Superior temporal gyrus (tissue), 1 donor: Measurements from ENCODE around the gene PLA2G3.
"Not testable (repeated sequence)": the region's sequence is repeated elsewhere in the genome, so short reads cannot be mapped to it uniquely, and the experiment has no call there.

Experiments used
- DNase-seq: peaks from one replicate; pipeline ENCODE4 v3.0.0-alpha.2; 2016; ENCODE audit errors: extremely low spot score

Gene PLA2G3, protein sequence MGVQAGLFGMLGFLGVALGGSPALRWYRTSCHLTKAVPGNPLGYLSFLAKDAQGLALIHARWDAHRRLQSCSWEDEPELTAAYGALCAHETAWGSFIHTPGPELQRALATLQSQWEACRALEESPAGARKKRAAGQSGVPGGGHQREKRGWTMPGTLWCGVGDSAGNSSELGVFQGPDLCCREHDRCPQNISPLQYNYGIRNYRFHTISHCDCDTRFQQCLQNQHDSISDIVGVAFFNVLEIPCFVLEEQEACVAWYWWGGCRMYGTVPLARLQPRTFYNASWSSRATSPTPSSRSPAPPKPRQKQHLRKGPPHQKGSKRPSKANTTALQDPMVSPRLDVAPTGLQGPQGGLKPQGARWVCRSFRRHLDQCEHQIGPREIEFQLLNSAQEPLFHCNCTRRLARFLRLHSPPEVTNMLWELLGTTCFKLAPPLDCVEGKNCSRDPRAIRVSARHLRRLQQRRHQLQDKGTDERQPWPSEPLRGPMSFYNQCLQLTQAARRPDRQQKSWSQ

DNA sequence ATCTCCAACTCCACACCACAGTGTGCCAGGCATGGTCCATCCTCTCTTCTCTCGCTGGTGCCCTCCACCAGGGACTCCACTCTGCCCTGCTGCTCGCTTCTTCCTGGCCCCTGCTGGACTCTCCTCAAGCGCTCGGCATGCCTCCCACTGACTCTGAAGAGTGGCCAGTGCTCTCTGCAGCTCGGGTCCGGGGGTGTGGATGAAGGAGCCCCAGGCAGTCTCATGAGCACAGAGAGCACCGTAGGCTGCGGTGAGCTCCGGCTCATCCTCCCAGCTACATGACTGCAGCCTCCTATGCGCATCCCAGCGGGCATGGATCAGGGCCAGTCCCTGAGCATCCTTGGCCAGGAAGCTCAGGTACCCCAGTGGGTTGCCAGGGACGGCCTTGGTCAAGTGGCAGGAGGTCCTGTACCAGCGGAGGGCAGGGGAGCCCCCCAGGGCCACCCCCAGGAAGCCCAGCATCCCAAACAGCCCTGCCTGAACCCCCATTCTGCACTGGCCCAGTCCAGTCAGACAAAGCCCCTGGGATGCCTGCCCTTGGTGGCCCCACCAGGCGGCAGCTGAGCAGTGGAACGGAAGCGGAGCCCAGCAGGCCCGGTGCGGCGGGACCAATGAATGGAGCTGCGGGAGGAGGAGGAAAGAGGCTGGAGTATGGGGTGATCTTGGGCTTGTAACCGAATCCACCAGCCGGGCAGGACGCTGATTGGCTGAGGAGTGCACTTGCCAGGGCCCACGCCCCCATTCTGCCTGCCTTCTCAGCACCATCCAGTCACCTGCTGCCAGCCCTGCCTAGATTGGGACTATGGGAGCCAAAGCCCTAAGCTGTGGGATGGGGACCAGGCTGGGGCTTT lies at the start of gene PLA2G3:
Gene PLA2G3 (minus strand): TSS at position 643 of the 851 bp plus-strand sequence. CDS start 154 bp downstream, at position 489.
- DNase-seq: no peak

DNA sequence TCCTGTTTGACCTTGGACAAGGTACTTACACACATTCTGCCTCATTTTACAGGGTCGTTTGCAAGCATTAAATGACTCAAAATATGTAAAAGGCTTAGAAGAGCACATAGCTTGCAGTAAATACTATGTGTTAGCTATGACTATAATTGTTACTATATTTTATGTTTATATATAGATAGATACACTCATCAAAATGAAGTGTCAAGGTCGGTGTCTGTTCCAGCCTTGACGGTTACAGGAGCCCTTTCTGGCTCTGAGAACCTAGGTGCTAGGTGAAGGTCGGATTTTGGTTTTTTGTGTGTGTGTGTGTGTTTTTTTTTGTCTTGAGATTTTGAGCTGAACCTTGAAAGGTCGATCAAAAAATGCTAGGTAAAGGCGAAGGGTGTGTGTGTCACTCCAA lies 47.3 kb upstream of the PLA2G3 start:
- DNase-seq: no peak

DNA sequence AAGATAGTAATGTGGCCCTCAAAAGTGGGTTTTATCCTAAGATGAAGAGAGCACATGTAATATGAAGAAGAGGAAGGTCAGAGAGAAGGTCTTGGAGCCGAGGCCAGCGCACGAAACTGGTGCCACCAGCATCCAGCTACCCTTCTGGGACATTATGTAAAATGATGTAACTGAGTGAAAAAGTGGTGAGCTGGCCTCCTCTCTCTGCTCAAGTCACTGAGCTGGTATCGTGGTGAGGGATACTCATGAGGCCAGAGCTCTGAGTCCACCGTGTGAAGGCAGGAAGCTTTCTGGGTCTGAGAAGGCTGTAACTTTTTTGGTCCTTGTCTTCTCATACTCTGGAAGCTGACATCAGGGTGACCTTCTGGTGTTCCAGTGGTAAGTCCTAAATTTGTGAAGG lies 44.7 kb upstream of the PLA2G3 start:
- DNase-seq: no peak

DNA sequence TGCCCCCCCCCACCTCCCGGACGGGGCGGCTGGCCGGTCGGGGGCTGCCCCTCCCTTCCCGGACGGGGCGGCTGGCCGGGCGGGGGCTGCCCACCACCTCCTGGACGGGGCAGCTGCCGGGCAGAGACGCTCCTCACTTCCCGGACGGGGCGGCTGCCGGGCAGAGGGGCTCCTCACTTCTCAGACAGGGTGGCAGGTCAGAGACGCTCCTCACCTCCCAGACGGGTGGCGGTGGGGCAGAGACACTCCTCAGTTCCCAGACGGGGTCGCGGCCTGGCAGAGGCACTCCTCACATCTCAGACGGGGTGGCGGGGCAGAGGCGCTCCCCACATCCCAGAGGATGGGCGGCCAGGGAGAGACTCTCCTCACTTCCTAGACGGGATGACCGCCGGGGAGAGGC lies 43.7 kb upstream of the PLA2G3 start:
- DNase-seq: no peak

DNA sequence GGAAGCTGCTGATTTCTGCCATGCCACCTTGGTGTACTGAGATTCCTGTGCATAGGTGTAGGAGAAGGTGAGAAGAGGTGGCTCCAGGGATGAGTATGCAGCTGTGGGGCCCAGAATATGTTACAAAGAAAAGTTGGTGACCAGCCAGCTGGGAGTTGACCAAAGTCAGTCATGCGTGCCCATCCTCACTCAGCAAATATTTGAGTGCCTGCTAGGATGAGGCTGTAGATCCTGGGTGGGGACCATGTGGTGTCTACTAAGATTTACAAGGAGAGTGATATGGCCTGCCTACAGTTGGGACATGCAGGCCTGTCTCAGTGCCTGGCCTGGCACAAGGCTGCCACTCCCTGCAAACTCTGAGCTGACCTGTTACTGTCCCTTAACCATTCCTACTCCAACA lies 39.0 kb upstream of the PLA2G3 start:
- no peak for DNase-seq

DNA sequence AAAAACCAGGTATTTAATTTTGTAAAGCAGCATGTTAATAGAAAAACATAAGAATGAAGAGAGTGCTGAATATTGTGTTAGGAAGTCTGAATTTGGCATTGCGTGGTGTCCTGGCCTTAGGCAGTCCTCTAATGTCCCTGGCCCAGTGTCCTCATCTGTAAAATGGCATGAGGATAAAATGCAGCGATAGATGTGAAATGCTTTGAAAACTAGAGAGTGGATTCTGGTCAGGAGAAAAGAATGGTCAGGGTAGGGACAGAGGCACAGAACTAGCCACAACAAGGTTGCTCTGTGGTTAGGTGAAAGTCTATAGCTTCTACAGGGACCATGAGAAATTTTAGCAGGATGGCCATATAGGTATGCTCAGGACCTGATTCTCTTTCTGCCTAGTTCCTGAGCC lies 38.6 kb upstream of the PLA2G3 start:
- no peak for DNase-seq

DNA sequence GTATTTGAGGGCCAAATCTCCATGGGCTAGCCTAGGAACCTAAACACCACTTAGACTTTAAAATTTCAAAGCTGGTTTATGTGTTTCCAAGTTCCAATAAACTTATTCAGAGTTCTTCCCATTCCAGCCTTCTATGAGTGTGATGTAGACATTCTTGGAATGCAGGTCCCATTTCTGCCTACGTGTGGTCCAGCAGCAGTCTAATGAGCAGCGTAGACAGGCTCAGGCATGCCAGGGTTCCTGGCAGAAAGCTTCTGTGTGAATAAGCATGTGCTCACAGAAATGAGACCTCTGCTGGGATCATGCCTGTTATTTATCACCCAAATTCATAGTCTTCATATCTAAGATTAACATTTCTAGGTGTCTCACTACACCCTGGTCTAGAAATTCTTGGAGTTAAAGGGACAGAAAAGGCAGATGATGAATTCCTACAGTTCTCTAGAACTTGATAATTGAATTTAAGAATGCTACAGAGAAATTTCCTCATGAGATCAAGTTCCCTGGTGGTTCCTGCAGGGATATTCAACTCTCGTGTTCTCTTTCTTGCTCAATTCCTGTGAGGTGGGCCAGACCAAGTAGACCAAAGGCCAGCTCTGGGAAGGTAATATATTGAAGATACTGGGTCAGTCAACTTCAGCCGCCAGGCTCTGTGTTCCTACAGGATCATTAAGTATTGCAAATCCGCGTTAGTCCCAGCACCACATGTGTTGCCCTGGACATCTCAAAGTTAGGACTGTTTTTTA lies 37.3 kb upstream of the PLA2G3 start:
- no peak for DNase-seq

DNA sequence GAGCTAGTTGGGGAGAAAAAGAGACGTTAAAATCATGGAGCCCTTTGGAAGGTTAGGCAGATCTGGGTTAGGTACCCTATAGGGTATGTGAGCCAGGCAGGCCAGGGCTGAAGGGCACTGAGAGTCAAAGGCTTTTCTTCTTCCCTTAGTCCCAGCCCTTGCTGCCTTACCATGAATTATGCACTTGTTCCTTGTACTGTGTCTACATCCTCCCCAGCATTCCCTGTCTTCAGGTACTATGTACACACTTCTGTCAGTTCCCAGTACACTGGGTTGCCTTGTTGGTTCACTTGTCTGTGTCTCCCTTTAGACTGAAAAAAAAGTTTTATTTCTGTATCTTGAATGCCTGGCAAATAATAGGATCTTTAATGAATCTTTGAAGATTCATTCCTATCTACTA lies 36.6 kb upstream of the PLA2G3 start:
- no peak for DNase-seq

DNA sequence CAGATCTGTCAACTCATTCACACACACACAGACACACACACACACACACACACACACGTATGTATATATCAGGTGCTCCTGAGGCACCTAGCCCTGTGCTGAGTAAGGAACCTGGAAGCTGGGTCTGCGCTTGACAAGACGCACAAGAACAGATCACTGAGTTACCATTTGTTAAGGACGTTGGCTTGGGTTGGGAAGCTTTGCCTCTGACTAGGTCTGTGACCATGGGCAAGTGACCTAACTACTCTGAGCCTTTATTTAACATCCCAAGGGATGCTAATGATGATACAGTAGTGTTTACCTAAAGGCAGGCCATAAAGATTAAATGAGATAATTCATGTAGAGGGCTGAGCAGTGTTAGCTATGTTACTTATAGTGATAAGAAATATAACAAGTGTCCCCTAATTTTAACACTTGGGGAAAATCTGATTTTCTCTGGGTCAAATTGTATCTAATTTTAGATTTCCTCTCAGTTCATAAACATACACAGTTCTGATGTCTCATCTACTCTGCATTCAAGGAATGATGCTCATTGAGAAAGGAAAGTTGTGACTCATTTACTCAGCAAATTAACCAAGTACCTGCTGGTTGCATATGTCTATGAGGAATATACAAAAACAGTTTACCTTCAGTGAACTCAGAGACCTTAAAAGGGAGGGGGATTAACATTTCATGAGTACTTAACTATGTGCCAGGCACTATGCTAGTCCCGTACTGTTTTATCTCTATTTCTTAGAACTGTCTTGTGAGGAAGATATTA lies 33.3 kb upstream of the PLA2G3 start:
- no peak for DNase-seq

DNA sequence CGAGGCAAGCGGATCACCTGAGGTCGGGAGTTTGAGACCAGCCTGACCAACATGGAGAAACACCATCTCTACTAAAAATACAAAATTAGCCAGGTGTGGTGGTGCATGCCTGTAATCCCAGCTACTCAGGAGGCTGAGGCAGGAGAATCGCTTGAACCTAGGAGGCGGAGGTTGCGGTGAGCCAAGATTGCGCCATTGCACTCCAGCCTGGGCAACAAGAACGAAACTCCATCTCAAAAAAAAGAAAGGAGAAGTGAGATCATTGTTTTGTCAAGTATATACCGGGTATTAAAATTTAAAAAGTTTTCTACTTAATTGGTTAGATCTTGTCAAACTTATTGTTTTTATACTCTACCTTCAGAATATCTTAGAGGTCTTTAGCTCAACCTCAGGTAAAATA lies 31.4 kb upstream of the PLA2G3 start:
- DNase-seq: not testable (repeated sequence)

DNA sequence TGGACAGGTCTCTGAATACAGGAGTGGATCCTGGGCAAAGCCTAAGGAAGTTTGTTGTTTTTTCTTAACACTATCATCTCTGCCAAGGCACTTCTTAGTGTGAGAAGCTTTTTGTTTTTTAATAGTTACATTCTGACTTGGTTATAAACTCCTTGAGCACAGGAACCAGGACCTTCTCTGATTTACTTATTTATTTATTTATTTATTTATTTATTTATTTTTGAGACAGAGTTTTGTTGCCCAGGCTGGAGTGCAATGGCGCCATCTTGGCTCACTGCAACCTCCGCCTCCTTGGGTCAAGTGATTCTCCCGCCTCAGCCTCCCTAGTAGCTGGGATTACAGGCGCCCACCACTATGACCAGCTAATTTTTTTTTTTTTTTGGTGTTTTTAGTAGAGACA lies 30.7 kb upstream of the PLA2G3 start:
- DNase-seq: no peak

DNA sequence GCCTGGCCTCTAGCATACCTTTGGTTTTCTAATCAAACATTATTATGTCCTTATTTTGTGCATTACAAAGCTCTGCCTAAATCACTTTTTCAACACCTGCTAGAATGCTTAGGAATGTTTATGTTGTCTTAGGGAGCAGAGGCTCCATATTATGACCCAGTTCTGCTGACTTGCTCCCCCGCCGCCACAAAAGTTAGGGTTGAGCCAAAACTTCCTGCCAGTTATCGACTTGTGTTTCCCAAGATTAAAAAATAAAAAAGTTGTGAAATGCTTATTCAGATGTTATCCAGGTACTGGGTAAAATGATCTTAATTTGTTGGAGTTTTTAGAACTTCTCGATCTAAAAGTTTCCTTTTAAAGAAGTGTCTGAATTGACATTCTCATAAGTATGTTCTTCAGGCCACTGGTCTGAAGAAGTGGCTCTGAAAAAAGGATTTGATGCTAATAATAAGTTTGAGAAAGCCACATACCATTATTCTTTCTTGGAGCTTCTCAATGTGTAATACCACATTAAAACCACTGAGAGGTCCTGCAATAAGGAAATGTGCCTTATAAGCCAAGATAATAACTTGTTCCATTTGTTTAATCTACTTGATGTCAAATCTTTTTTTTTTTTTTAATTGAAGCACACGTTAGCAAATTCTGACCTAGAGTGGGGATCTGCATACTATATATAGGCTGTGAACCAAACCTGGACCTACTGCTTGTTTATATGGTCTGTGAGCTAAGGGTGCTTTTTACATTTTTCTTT lies 21.9 kb upstream of the PLA2G3 start:
- DNase-seq: no peak

DNA sequence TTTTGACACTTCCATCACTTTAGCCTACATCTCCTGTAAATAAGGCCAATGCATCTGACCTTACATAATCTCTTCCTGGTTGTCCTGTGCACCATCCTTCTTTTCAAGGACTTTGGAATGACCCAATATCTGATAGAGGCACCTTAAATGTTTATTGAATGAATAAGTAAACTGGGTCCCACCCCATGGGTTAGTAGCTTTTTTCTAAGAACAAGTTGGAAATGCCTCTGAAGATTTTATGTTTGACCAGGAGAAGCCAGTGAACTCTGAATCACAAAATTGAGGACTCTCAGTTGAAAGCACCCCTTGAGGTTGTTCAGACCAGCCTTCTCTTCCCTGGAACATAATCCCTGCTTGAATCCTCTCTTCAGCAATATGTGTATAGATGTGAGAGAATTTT lies 21.1 kb upstream of the PLA2G3 start:
- DNase-seq: no peak

DNA sequence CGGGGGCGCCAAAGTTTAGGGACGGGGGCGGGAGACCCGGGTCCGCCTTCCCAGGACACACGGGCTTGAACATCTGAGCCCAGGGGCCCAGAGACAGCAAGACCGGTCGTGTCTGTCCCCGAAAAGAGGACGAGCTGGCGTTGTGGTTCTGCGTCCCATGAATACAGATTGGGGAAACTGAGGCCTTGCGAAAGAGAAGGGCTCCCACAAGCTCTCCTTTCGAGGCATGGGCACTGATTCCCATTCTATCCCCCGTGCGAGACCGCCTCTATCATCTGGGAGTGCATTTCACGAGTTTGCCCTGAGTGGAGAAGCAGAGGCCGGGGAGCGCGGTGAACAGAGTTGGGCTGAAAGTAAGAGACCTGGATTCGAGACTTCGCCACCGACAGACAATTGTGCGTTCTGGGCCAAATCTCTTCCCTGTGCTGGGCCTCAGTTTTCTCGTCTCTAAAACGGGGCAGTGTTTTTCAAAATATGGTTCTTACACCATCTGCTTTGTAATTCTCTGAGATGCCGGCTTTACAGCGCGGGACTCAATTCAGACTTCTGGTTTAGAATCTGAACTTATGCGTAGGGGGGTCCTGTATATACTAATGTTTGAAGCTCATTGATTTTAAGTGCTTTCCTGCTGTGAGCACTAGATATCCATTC lies 20.1 kb upstream of the PLA2G3 start:
- DNase-seq: peak; percentile 15

DNA sequence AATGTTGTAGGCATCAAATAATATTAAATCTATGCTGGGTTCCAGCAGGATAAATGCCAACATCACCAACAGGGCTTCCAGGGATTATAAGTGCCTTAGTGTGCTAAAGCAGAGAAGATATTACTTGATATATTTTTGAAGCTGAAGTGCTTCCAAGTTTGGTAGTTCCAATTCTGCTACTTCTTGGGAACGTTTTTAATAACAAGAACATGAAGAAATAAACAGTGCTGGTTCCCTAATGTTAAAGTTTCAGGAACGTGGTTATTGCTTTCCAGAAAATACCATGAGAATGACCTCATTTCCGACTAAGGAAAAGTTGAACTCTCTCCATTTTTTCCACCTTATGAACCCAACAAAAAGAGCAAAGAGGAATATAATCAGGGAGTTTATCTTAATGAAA lies 15.1 kb upstream of the PLA2G3 start:
- DNase-seq: no peak

DNA sequence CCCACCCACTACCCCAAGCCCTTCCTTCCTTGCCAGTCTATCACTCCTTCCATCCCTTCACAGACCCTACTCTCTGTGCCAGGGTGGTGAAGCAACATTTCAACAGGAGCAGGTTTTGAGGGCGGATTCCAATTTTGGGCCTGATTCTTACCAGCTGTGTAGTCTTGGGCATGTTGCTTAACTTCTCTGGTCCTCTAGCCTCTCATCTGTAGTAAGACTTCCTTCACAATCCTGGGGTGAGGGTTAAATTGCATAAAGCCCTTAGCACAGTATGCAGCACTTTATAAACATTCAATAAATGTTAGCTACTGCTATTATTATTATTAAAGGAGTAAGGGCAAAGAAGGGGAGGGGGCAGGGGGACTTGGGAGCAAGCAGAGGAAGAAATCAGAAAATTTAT lies 14.7 kb upstream of the PLA2G3 start:
- DNase-seq: no peak

DNA sequence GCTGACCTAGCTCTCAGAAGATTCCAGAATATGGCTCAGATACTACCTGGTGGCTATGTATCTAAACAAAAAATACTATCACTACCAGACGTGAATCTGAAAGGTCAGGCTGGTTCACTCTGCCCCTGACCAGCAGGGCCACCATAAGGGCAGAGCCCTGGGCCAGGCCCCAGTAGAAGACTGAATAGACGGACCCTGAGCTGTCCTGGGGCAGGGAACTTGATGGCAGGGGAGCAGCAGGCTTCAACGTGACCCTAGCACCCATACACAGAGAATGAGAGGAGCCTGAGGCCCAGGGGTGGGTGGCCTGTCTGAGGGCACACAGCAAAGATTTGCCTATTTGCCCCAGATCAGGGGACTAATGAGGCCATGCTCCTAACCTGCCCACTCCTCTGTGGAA lies 13.0 kb upstream of the PLA2G3 start:
- DNase-seq: no peak

DNA sequence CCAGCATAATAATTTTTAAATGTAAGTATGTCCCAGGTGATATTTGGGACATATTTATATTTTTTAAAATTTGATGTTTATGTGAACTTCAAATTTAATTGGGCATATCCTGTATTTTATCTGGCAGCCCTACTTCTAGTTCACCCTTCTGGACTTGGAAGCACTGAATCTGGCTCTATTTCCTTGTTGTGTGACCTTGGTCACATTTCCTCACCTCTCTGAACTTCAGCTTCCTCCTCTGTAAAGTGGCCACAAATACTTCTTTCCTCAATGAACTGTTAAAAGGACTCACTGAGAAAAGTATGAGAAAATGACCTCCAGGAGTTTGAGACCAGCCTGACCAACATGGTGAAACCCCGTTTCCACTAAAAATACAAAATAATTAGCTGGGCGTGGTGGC lies 11.6 kb upstream of the PLA2G3 start:
- no peak for DNase-seq

DNA sequence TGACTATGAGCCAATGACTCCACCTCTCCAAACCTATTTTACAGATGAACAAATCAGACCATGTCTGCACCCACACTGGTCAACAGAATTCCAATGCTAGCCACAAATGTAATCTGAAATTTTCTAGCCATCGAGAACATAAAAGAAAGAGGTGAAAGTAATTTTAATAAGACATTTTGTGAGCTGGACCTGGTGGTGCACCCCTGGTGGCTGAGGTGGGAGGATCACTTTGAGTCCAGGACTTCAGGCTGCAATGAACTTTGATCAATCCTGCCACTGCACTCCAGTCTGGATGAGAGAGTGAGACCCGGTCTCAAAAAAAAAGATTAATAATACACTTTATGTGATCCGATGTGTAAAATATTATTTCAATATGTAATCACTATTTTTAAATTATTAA lies 10.3 kb upstream of the PLA2G3 start:
- DNase-seq: no peak

DNA sequence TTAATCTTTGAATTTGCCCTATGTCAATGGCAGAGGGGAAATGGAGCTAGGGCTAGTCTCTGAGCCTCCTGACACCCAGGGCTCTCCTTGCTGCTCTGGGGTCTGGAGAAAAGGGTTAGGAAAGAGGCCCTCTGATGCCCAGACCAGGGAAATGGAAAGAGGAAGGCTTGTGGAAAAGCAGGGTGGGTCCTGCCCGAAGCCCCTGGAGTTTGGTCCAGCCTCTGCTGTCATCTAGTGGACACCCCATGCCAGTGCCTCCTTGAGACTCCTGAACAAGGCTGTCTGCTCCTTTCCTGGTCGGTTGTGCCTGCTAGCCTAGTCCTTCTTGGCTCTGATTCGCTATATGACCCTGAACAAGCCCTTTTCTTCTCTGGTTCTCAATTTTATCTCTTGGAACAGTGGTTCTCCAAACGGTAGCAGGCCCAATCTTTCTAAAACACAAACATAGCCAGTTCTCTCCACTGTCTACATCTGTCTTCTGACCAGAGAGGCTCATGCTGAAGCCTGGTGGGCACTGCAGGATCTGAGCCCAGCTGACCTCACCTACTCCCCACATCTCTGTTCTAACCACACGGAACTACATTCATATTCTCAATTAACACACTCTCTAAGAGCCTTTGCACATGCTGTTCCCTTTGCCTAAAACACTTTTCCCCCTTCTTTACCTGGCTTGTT lies 8.8 kb upstream of the PLA2G3 start:
- peak; percentile 81 for DNase-seq
